ENCODE measurements around the gene SFRP5.

Gene SFRP5

DNA sequence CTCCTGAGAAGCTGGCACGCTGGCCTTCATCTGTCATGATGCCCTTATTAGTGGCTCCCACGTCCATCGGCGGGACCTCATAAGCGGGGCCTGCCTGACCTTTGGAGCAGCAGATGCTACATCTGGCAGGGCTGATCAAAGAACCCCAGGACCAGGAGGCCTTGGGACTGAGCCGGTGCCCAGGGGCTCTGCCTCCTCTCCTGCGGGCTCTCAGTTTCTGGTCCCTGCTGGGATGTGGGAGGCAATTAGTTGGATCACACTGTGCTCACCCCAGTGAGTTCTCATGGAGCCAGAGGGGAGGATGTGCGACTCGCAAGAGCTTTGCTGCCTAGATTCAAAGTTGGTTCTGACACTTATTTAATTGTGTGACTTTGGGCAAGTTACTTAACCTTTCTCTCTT, 28.7 kb upstream of the SFRP5 start:
- no peaks in the 10 kb centered on the region for H3K36me3 ChIP-seq (ENCODE audit: insufficient read depth)
- H3K27ac ChIP-seq: no peak overlapping the region
- no peaks in the 10 kb centered on the region for H3K27me3 ChIP-seq (ENCODE audit: insufficient read depth, low read depth)
- no peaks in the 10 kb centered on the region for H3K79me2 ChIP-seq (ENCODE audit: insufficient read depth, low read depth)
- no peak overlapping the region for H2AFZ ChIP-seq (ENCODE audit: low read depth)
- TF ChIP-seq, protein P1, sequence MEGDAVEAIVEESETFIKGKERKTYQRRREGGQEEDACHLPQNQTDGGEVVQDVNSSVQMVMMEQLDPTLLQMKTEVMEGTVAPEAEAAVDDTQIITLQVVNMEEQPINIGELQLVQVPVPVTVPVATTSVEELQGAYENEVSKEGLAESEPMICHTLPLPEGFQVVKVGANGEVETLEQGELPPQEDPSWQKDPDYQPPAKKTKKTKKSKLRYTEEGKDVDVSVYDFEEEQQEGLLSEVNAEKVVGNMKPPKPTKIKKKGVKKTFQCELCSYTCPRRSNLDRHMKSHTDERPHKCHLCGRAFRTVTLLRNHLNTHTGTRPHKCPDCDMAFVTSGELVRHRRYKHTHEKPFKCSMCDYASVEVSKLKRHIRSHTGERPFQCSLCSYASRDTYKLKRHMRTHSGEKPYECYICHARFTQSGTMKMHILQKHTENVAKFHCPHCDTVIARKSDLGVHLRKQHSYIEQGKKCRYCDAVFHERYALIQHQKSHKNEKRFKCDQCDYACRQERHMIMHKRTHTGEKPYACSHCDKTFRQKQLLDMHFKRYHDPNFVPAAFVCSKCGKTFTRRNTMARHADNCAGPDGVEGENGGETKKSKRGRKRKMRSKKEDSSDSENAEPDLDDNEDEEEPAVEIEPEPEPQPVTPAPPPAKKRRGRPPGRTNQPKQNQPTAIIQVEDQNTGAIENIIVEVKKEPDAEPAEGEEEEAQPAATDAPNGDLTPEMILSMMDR (conservative IDR thresholded peaks at IDR 0.05; ENCODE audit: low read depth, low read length): no peak
- H3K4me1 ChIP-seq (ENCODE audit: low read depth, poor library complexity, severe bottlenecking): no peaks in the 10 kb centered on the region
- H4K20me1 ChIP-seq (ENCODE audit: insufficient read depth): no peaks in the 10 kb centered on the region
- H3K9ac ChIP-seq: no peak overlapping the region
- no peak overlapping the region for H3K4me3 ChIP-seq (IDR thresholded peaks at IDR 0.05; ENCODE audit: insufficient read depth, low read depth, low read length)
- H3K4me2 ChIP-seq: no peak overlapping the region

DNA sequence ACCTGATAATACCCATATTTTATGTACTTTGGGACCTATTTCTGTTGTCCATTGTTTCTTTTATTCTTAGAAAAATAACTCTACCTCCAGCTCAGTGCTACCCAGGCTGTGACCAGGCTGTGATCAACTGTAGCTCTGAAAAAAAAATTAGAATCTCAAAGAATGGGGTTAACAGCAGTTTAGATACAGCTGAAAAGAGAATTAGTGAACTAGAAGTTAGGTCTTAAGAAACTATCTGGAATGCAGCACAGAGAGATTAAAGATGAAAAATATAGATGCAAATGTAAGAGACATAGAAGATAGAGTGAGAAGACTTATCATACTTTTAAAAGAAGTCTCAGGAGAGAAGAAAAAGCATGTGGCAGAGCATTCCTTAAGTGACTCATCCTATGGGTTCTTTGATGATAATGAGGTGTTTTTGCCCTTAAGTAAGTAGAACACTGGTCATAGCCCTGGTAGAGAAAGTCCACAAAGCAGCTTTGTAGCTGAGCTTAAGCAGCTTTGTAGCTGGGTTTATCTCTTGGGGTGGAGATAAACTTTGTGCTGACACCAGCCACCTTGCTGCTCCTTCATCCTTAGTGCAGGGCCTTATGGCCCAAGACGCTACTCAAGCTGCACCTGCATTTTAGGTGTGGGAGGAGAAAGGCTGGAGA, 27.3 kb upstream of the SFRP5 start:
- no peak overlapping the region for H3K4me2 ChIP-seq
- no peak overlapping the region for H2AFZ ChIP-seq (ENCODE audit: low read depth)
- no peaks in the 10 kb centered on the region for H3K27me3 ChIP-seq (ENCODE audit: insufficient read depth, low read depth)
- H3K4me3 ChIP-seq (IDR thresholded peaks at IDR 0.05; ENCODE audit: insufficient read depth, low read depth, low read length): no peak overlapping the region
- no peak overlapping the region for H3K27ac ChIP-seq
- H4K20me1 ChIP-seq (ENCODE audit: insufficient read depth): no peaks in the 10 kb centered on the region
- H3K4me1 ChIP-seq (ENCODE audit: low read depth, poor library complexity, severe bottlenecking): no peaks in the 10 kb centered on the region
- no peaks in the 10 kb centered on the region for H3K36me3 ChIP-seq (ENCODE audit: insufficient read depth)
- no peak overlapping the region for H3K9ac ChIP-seq
- H3K79me2 ChIP-seq (ENCODE audit: insufficient read depth, low read depth): no peaks in the 10 kb centered on the region
- TF ChIP-seq, protein P1 (conservative IDR thresholded peaks at IDR 0.05; ENCODE audit: low read depth, low read length): no peak

- H2AFZ ChIP-seq (ENCODE audit: low read depth): no peak overlapping the region
- H3K36me3 ChIP-seq (ENCODE audit: insufficient read depth): no peaks in the 10 kb centered on the region
- H3K79me2 ChIP-seq (ENCODE audit: insufficient read depth, low read depth): no peaks in the 10 kb centered on the region
- no peak overlapping the region for H3K4me2 ChIP-seq
- H3K9ac ChIP-seq: no peak overlapping the region
- TF ChIP-seq, protein P1 (conservative IDR thresholded peaks at IDR 0.05; ENCODE audit: low read depth, low read length): no peak
- H3K27ac ChIP-seq: no peak overlapping the region
- no peak overlapping the region for H3K4me3 ChIP-seq (IDR thresholded peaks at IDR 0.05; ENCODE audit: insufficient read depth, low read depth, low read length)
- no peaks in the 10 kb centered on the region for H4K20me1 ChIP-seq (ENCODE audit: insufficient read depth)
- no peaks in the 10 kb centered on the region for H3K27me3 ChIP-seq (ENCODE audit: insufficient read depth, low read depth)
- no peaks in the 10 kb centered on the region for H3K4me1 ChIP-seq (ENCODE audit: low read depth, poor library complexity, severe bottlenecking)
Measured at GRCh38 chr10:97796651-97797050, 24.9 kb upstream of the SFRP5 start.

GRCh38 chr10:97795886-97796285, 24.1 kb upstream of the SFRP5 start:
- H4K20me1 ChIP-seq (ENCODE audit: insufficient read depth): no peaks in the 10 kb centered on the region
- no peak overlapping the region for H3K27ac ChIP-seq
- no peak overlapping the region for H3K4me3 ChIP-seq (IDR thresholded peaks at IDR 0.05; ENCODE audit: insufficient read depth, low read depth, low read length)
- no peaks in the 10 kb centered on the region for H3K79me2 ChIP-seq (ENCODE audit: insufficient read depth, low read depth)
- no peak overlapping the region for H2AFZ ChIP-seq (ENCODE audit: low read depth)
- H3K4me2 ChIP-seq: no peak overlapping the region
- no peak overlapping the region for H3K9ac ChIP-seq
- H3K27me3 ChIP-seq (ENCODE audit: insufficient read depth, low read depth): no peaks in the 10 kb centered on the region
- TF ChIP-seq, protein P1 (conservative IDR thresholded peaks at IDR 0.05; ENCODE audit: low read depth, low read length): no peak
- no peaks in the 10 kb centered on the region for H3K36me3 ChIP-seq (ENCODE audit: insufficient read depth)
- no peaks in the 10 kb centered on the region for H3K4me1 ChIP-seq (ENCODE audit: low read depth, poor library complexity, severe bottlenecking)

All from KMS-11 (cell line).